ENCODE results near the gene RHBDF2. TPM values are rescaled to one million over a fixed set of nuclear protein-coding genes. Genes with fewer than 3 reads are reported as not detected.

The RHBDF2 gene
- total and polyA plus RNA-seq, 12 donors: 6.5 to 33.1 (median 9.8) TPM

DNA sequence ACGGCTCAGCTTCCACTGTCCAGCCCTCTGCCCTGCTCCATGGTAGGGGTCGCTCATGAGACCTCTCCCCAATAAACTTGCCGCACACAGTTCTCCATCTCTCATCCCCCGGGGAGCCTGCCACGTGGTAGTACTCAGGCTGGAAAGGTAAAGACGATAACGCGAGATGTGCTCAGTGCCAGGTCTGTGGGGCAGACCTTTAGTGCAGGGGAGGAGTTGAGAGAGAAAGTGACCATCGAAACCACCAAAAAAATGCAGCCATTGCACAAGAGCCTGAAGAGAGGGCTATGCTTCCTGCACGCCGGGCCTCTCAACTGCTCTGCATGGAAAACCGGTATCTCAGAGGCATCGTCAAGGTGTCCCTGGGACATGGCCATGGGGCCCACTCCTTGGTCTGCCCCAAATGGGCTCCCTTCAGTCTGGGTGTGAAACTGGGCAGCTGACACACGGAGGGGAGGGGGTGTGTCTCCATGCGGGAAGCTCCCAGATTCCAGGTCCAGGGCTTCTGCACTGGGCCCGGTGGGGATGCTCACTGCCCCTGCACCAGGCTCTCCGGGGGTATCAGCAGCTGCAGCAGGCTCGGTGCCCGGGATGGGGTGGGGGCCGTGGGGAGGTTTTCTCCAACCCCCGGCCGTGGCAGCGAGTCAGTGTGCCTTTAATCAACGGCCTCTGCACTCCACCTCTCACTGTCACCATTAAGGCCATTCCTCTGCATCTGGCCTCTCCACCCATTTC, 38.5 kb downstream of the RHBDF2 start:
- WGBS, 2 donors: 84 to 86% methylated on average over 24 of the region's 24 CpGs
- H3K9me3 ChIP-seq: no peaks in the 10 kb centered on the region
- H3K4me3 ChIP-seq: no peak overlapping the region
- intact Hi-C loops (cut with DNase I): no loop called here
- no peak overlapping the region for H3K27ac ChIP-seq
- DNase-seq (no peak), ATAC-seq (no peak)
- TF ChIP-seq, protein P1, sequence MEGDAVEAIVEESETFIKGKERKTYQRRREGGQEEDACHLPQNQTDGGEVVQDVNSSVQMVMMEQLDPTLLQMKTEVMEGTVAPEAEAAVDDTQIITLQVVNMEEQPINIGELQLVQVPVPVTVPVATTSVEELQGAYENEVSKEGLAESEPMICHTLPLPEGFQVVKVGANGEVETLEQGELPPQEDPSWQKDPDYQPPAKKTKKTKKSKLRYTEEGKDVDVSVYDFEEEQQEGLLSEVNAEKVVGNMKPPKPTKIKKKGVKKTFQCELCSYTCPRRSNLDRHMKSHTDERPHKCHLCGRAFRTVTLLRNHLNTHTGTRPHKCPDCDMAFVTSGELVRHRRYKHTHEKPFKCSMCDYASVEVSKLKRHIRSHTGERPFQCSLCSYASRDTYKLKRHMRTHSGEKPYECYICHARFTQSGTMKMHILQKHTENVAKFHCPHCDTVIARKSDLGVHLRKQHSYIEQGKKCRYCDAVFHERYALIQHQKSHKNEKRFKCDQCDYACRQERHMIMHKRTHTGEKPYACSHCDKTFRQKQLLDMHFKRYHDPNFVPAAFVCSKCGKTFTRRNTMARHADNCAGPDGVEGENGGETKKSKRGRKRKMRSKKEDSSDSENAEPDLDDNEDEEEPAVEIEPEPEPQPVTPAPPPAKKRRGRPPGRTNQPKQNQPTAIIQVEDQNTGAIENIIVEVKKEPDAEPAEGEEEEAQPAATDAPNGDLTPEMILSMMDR (IDR thresholded peaks at IDR 0.05): no peak
- H3K27me3 ChIP-seq: no peaks in the 10 kb centered on the region
- no peaks in the 10 kb centered on the region for H3K36me3 ChIP-seq
- H3K4me1 ChIP-seq: peaks cover 0 to 8% (median 3%) of the 10 kb centered on the region in 9 donors

DNA sequence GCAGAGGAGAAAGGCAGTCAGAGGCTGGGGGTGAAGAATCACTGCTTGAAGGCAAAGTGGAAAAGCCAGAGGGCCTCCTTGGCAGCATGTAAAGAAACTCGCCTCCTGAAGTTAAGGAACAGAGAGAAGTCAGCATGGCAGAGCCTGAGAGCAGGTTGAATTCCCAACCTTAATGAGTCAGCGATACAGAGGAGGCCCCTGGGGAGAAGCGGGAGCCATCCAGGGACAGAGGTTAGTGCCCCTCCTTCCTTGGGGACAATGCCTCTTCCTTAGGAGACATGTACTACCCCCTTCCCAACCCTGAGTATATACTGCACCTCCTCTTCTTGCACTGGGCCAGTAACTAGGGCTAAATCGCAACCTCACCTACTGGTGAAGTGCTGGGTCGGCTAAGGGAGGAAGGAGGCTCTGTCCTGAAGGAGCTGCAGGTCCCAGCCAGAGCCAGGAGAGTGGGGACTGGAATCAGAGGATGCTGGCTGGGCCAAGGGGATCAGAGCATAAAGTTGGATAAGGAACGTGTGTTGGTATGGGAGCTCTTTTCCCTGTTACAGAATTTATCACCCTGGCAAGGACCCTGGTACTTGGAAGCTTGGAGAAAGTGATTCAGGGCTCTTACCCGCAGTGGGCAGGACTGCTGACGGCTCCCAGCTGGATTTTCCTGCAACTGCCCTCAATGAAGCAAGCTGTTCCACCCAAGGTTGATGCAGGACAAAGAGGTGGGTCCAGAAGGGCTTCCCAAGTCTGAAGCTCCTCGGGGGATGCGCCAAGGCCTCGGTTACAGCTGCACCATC, 39.3 kb downstream of the RHBDF2 start:
- intact Hi-C loops (cut with DNase I): no loop called here
- no peak for DNase-seq
- Histone ChIP-seq H3K9me3 (no peaks in the 10 kb centered on the region), H3K4me3 (no peak overlapping the region), H3K27ac (no peak overlapping the region), H3K27me3 (no peaks in the 10 kb centered on the region), H3K36me3 (no peaks in the 10 kb centered on the region), H3K4me1 (peaks cover 0 to 8% (median 3%) of the 10 kb centered on the region in 9 donors)
- TF ChIP-seq, protein P1 (IDR thresholded peaks at IDR 0.05): no peak
- ATAC-seq: no peak
- 84 to 85% methylated on average over 11 of the region's 11 CpGs for WGBS, 2 donors

DNA sequence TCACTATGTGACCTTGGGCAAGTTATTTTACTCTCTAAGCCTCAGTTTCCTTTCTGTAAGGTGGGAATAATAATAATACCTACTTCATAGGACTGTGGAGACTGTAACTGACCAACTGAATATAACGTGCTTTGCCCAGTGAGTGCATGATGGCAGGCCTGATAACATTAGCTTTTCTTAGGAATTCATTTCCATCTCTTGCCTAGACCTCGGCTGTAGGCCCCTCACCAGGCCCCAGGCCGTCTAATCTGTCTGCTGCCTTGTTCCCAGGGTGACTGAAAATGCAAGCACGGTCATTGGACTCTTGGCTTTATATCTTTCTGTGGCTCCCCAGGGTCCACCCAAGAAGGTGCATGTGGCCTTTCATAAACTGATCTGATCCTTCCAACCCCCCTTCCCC, 41.5 kb downstream of the RHBDF2 start:
- Histone ChIP-seq H3K9me3 (no peaks in the 10 kb centered on the region), H3K36me3 (no peaks in the 10 kb centered on the region), H3K4me1 (no peaks in the 10 kb centered on the region), H3K4me3 (no peak overlapping the region), H3K27ac (no peak overlapping the region), H3K27me3 (no peaks in the 10 kb centered on the region)
- TF ChIP-seq, protein P1 (IDR thresholded peaks at IDR 0.05): no peak
- ATAC-seq (no peak), DNase-seq (no peak)
- 74 to 78% methylated on average over 4 of the region's 4 CpGs for WGBS, 2 donors
- intact Hi-C loops (cut with DNase I): loop anchor here in 5 of 10 donors (2.0 to 5.0 kb wide), 4 partner anchors 47 to 157 kb away; no protein-coding TSS in a partner anchor

DNA sequence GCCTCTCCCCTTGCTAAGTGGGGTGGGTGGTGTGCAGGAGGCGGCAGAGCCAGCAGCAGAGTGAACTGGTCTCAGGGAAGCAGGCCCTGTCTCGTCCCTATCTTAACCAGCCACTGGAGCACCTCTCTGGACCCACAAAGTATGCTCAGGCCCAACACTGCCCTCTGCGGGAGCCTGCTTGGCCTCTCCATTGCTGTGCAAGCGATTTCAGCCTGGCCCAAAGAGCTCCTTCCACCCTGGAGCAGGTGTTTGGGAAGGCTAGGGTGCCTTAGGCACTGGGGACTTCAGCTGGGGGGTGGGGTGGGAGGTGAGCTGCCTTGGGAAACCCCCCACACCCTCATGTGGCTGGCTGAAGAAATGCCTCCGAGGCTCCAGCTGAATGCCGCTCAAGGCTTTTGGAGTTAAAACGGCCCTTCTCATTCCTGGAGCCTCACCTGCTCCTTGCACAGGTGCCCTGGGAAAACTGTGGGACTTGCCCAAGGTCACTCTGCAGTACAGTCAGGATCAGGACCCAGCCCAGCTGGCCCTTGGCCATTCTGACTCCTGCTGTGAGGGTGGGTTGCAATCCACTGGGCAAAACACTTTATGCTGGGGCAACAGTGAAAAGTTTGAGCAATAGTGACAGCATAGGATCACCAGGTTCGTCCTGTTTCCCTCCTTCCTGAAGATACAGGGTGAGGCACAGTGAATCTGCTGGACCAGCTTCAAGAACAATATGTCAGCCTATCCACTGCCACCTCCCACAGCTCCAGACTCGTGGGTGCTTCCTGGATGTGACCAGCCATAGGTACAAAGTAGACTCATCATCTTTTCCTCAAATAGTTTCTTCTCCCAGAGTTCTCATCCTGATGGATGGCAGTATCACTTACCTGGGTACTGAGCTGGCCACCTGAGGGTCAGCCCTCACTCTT, 42.4 kb downstream of the RHBDF2 start:
- Histone ChIP-seq H3K4me3 (no peak overlapping the region), H3K9me3 (no peaks in the 10 kb centered on the region), H3K36me3 (no peaks in the 10 kb centered on the region), H3K4me1 (no peaks in the 10 kb centered on the region), H3K27me3 (no peaks in the 10 kb centered on the region), H3K27ac (no peak overlapping the region)
- TF ChIP-seq, protein P1 (IDR thresholded peaks at IDR 0.05): peak in 8 of 9 donors; percentile 13 to 62 (median 53)
- intact Hi-C loops (cut with DNase I): loop anchor here in 6 of 10 donors (1.0 to 5.0 kb wide), 5 partner anchors 47 to 157 kb away; no protein-coding TSS in a partner anchor
- WGBS, 2 donors: 44 to 55% methylated on average over 9 of the region's 9 CpGs
- ATAC-seq (peak; percentile 43 to 86 (median 79)), DNase-seq (peak; percentile 48 to 57)
